HUES6 (cell line): Measurements from ENCODE around the gene SCN9A.
"Not testable (repeated sequence)": the region's sequence is repeated elsewhere in the genome, so short reads cannot be mapped to it uniquely, and the experiment has no call there.

Experiments
- H3K27ac ChIP-seq: 2 replicates; pipeline ENCODE4 v1.7.0; 2013; ENCODE audit warnings: low read depth, mild to moderate bottlenecking, low read length, inconsistent platforms
- H3K27me3 ChIP-seq: 2 replicates; pipeline ENCODE4 v1.6.1; 2013; ENCODE audit warnings: low read length; ENCODE audit not compliant: control insufficient read depth, insufficient read depth
- H3K36me3 ChIP-seq: 2 replicates; pipeline ENCODE4 v1.6.1; 2013; ENCODE audit warnings: low read length; ENCODE audit not compliant: control insufficient read depth, insufficient read depth
- H3K4me1 ChIP-seq: 2 replicates; pipeline ENCODE4 v1.6.1; 2013; ENCODE audit warnings: low read length; ENCODE audit not compliant: control insufficient read depth, insufficient read depth
- H3K4me3 ChIP-seq: 2 replicates; pipeline ENCODE4 v1.5.1; 2013; ENCODE audit warnings: low read depth, low read length
- H3K9ac ChIP-seq: one replicate; pipeline ENCODE4 v1.6.1; 2013; ENCODE audit warnings: mild to moderate bottlenecking, low read length
- H3K9me3 ChIP-seq: 2 replicates; pipeline ENCODE4 v1.6.1; 2013; ENCODE audit warnings: low read depth, low read length; ENCODE audit not compliant: control insufficient read depth, insufficient read depth

SCN9A gene

GRCh38 chr2:166373951-166374350 lies 1.8 kb downstream of the SCN9A start:
- Histone ChIP-seq H3K9me3 (no peaks in the 10 kb centered on the region), H3K36me3 (no peaks in the 10 kb centered on the region), H3K4me3 (no peak overlapping the region), H3K4me1 (peaks cover 19% of the 10 kb centered on the region), H3K9ac (no peak overlapping the region), H3K27me3 (peaks cover 25% of the 10 kb centered on the region), H3K27ac (no peak overlapping the region)

DNA sequence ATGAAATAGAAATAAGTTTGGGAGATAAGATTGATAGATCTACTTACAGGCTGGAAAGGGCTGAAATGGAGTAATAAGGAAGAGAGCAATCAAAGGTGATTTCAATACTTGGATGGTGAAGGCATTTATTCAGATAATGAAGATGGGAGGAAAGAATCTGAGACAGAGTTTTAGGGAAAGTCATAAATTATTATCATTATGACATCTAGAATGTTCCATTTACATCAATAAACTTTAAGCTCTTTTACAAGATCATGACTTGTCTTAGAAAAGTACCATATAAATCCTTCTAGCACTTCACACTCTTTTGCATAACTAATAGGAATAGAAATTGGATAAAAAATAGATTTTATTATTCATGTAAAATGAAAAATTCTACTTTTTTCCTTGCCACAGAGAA lies 2.2 kb downstream of the SCN9A start:
- H3K4me1 ChIP-seq = peaks cover 19% of the 10 kb centered on the region
- H3K9me3 ChIP-seq = no peaks in the 10 kb centered on the region
- no peak overlapping the region for H3K9ac ChIP-seq
- H3K27me3 ChIP-seq = peaks cover 25% of the 10 kb centered on the region
- no peak overlapping the region for H3K4me3 ChIP-seq
- no peaks in the 10 kb centered on the region for H3K36me3 ChIP-seq
- no peak overlapping the region for H3K27ac ChIP-seq

DNA sequence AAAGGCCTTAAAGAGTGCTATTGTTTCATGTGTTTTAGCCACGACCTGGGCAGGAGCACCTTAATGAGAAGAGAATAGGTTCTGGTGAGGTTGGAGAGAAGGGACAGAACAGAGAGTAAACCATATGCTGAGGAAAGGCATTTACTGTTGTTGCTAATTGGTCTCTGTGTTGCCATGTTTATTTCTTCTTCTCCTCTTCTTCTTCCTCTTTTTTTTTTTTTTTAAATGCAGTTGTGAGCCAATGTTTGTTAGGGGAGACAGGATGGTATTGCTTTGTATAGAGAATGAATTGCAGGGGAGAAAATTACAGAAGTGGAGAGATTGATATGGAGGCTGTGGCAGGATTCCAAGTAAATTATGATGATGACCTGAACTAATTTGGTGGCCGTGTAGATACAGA lies 2.6 kb downstream of the SCN9A start:
- Histone ChIP-seq H3K27ac (no peak overlapping the region), H3K36me3 (no peaks in the 10 kb centered on the region), H3K9me3 (no peaks in the 10 kb centered on the region), H3K9ac (no peak overlapping the region), H3K27me3 (peaks cover 25% of the 10 kb centered on the region), H3K4me1 (peaks cover 19% of the 10 kb centered on the region), H3K4me3 (peak overlapping the region; percentile 2; the same call in 1 of the 2 replicates)

GRCh38 chr2:166372046-166372445 lies 3.7 kb downstream of the SCN9A start:
- H3K27me3 ChIP-seq = peaks cover 15% of the 10 kb centered on the region

DNA sequence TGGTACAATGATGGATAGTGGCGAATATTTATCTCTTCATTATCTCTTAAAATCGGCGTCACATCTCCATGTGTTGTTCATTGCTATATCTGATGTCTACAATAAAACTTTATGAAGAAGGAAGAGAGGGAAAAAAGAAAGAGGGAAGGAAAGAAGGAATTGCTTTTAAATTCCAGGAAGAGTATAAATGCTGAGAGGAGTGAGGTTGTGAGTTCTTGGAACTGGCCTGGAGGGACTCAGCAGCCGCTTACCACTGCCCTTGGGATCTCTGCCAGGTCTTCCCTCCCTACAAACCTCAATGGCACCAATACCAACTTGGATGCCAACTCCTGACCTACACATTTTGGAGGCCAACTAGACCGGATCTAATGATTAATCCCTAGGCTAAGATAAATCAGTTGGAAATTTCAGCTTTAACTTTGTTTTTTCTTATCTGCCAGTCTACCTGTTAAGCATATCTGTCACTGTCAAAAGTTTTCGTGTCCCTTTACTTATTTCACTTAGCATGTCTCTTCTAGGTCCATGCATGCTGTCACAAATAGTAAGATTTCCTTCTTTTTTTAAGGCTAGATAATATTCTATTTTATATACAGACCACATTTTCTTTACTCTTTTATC lies 9.8 kb downstream of the SCN9A start:
- H3K4me3 ChIP-seq = no peak overlapping the region
- no peaks in the 10 kb centered on the region for H3K27me3 ChIP-seq
- H3K9ac ChIP-seq = no peak overlapping the region
- no peaks in the 10 kb centered on the region for H3K4me1 ChIP-seq
- no peaks in the 10 kb centered on the region for H3K9me3 ChIP-seq
- H3K36me3 ChIP-seq = no peaks in the 10 kb centered on the region
- H3K27ac ChIP-seq = no peak overlapping the region

More at GRCh38 chr2:166372046-166372445, 3.7 kb downstream of the SCN9A start:
- H3K4me3 ChIP-seq = no peak overlapping the region
- no peak overlapping the region for H3K9ac ChIP-seq
- H3K27ac ChIP-seq = no peak overlapping the region
- H3K9me3 ChIP-seq = no peaks in the 10 kb centered on the region
- no peaks in the 10 kb centered on the region for H3K36me3 ChIP-seq
- H3K4me1 ChIP-seq = peaks cover 18% of the 10 kb centered on the region

GRCh38 chr2:166365239-166365638 lies 10.5 kb downstream of the SCN9A start:
- no peak overlapping the region for H3K27ac ChIP-seq
- H3K4me1 ChIP-seq = no peaks in the 10 kb centered on the region
- no peaks in the 10 kb centered on the region for H3K36me3 ChIP-seq
- no peak overlapping the region for H3K9ac ChIP-seq
- no peaks in the 10 kb centered on the region for H3K27me3 ChIP-seq
- H3K9me3 ChIP-seq = no peaks in the 10 kb centered on the region
- no peak overlapping the region for H3K4me3 ChIP-seq

DNA sequence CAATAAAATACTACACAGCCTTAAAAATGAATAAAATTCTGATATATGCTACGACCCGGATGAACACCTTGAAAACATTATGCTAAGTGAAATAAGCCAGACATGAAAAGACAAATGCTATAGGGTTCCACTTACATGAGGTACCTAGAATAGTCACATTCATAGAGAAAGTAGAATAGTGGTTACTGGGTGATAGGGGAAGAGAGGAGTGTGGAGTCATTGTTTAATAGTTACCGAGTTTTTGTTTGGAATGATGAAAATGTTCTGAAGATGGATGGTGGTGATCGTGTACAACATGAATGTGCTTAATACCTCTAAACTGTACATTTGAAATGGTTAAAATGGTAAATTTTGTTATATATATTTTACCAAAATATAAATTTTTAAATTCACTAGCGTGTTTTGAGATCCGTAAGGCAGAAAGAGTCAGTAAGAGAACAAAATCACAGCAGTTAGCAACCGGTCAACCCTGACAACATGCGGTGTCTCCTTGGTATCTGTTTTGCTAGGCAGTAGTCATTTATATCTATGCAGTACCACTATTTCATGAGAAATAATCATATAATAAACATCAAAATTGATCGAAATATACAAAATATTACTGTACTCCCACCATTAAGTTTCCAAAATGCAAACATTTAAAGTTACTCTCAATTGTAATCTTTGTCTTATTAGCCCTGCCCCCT lies 11.1 kb downstream of the SCN9A start:
- Histone ChIP-seq H3K27ac (no peak overlapping the region), H3K4me1 (no peaks in the 10 kb centered on the region), H3K4me3 (no peak overlapping the region)

DNA sequence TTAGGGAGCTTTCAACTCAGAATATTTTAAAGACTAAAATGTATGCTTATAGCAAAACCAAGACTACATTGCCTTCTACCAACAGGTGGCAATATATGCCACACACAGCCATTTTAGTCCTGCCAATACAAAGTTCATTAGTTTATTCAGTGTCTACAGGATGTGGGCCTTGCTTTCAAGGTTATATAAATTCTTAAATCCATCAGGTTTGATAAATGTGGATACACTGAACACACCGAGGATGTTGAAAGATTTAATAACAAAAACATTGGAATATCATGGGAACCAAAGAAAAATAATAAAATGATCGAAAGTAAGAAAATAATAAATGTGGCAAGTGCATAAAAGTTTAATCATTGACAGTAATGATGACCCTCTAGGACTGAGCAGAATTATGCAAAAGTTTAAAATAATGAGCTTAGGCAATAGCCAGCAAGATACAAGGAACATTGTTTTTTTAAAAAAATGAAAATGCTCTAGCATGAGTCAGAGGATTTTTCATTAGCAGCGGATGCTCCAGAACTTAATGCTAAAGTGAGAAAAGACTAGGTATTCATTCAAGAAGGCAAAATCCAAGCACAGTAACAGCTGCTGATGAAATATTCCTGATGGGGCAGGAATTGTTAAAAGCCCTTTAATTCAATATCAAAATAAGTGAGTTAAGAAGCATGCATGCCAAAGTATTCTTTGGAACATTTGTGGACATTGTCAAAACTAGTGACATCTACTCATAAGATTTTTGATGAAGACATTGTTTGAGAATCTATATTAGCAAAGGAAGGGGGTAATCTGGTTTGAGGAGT lies 14.2 kb downstream of the SCN9A start:
- Histone ChIP-seq H3K9me3 (no peaks in the 10 kb centered on the region), H3K9ac (no peak overlapping the region), H3K27me3 (no peaks in the 10 kb centered on the region), H3K4me1 (no peaks in the 10 kb centered on the region), H3K36me3 (no peaks in the 10 kb centered on the region), H3K27ac (no peak overlapping the region), H3K4me3 (no peak overlapping the region)

More for the DNA sequence above, 11.1 kb downstream of the SCN9A start:
- no peak overlapping the region for H3K9ac ChIP-seq
- H3K9me3 ChIP-seq = no peaks in the 10 kb centered on the region
- H3K36me3 ChIP-seq = no peaks in the 10 kb centered on the region
- no peaks in the 10 kb centered on the region for H3K27me3 ChIP-seq

GRCh38 chr2:166360906-166361305 lies 14.8 kb downstream of the SCN9A start:
- Histone ChIP-seq H3K9me3 (no peaks in the 10 kb centered on the region), H3K27me3 (no peaks in the 10 kb centered on the region)

DNA sequence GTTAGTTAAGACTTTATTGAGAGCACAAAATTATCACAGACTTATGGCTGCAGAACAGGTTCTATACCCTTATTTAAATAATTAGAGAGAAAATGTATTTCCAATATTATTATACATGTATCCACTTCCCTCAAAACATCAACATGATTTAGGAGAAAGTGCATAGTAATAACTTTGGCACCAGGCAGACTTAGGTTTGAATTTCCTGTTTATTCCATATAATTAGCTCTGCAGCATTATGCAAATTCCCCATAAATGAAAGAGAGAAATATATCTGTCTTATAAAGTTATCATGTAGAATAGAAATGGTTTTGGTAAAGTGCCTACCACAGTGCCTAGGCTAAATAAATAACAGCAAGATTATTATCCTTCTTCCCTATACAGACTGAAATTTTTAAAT lies 15.3 kb downstream of the SCN9A start:
- Histone ChIP-seq H3K9ac (no peak overlapping the region), H3K27me3 (no peaks in the 10 kb centered on the region), H3K36me3 (no peaks in the 10 kb centered on the region), H3K4me3 (no peak overlapping the region), H3K4me1 (no peaks in the 10 kb centered on the region), H3K9me3 (no peaks in the 10 kb centered on the region), H3K27ac (no peak overlapping the region)

More at GRCh38 chr2:166360906-166361305, 14.8 kb downstream of the SCN9A start:
- H3K4me3 ChIP-seq = no peak overlapping the region
- H3K27ac ChIP-seq = no peak overlapping the region
- no peaks in the 10 kb centered on the region for H3K36me3 ChIP-seq
- H3K9ac ChIP-seq = no peak overlapping the region
- H3K4me1 ChIP-seq = no peaks in the 10 kb centered on the region

DNA sequence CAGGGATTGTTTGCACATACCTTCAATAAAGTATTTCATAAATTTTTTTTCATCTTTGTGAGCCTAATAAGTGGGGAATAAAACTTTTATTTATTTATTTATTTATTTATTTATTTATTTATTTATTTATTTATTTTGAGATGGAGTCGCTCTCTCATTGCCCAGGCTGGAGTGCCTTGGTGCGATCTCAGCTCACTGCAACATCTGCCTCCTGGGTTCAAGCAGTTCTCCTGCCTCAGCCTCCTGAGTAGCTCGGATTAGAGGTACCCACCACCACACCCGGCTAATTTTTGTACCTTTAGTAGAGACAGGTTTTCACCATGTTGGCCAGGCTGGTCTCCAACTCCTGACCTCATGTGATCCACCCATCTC lies 17.8 kb downstream of the SCN9A start:
- not testable (repeated sequence) for H3K4me1 ChIP-seq, H3K27me3 ChIP-seq, H3K9ac ChIP-seq, H3K4me3 ChIP-seq, H3K27ac ChIP-seq, H3K36me3 ChIP-seq, H3K9me3 ChIP-seq
